ENCODE data around the gene MAP4K2. TPM values are rescaled to one million over a fixed set of nuclear protein-coding genes. Genes with fewer than 3 reads are reported as not detected.

MAP4K2 gene
- total and polyA plus RNA-seq, 9 of the 15 experiments (the other 6 are each of a cell fraction or from before 2014, with no cell fraction given) = 0.13 to 14.5 (median 7.3) TPM

DNA sequence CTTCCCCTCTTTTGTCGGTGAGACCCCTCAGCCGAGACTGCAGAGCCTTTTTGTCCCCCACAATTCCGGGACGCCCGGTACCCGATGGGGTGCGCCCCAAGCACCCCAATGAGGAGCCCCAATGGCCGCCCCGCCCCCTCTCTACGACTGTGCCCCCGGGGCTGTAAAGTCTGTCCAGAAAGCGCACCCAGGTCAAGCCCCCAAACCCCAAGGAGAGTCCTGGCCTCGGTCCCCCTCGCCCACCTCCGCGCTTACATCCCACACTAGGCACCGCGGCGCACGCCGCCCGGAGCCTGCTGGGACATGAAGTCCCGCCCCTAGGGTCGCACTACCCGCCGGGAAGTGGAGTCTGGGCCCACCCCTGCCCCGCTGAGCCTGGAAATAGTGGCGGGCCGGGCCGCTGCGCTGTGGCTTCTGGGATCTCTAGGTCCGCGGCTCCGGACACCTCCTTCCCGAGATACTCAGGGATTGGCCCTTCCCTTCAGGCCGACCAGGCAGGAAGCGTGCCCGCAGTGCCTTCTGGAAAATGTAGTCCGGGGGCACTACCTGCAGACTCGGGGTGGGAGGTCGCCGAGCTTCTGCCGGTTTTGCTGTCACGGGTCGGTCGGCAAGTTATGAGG lies 7.4 kb upstream of the MAP4K2 start, which contains the start of gene MEN1 (continued):
- TF ChIP-seq, protein P1, sequence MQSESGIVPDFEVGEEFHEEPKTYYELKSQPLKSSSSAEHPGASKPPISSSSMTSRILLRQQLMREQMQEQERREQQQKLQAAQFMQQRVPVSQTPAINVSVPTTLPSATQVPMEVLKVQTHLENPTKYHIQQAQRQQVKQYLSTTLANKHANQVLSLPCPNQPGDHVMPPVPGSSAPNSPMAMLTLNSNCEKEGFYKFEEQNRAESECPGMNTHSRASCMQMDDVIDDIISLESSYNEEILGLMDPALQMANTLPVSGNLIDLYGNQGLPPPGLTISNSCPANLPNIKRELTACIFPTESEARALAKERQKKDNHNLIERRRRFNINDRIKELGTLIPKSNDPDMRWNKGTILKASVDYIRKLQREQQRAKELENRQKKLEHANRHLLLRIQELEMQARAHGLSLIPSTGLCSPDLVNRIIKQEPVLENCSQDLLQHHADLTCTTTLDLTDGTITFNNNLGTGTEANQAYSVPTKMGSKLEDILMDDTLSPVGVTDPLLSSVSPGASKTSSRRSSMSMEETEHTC (IDR thresholded peaks at IDR 0.05) = no peak
- TF ChIP-seq CXXC5 (CRISPR knock-in tag; IDR thresholded peaks at IDR 0.05) (peak; percentile 71), SMARCE1 (IDR thresholded peaks at IDR 0.05) (no peak), CREB1 (IDR thresholded peaks at IDR 0.05) (no peak; the same call in none of the 2 replicates), CREB1 (CRISPR knock-in tag; IDR thresholded peaks at IDR 0.05) (peak; percentile 58; the same call in 1 of the 2 replicates), BHLHE40 (IDR thresholded peaks at IDR 0.05; ENCODE audit: low read length) (peak; percentile 69), HNRNPLL (IDR thresholded peaks at IDR 0.05; ENCODE audit: low read depth, low read length, poor library complexity, severe bottlenecking) (peak; percentile 42)
- TF ChIP-seq, protein P2, sequence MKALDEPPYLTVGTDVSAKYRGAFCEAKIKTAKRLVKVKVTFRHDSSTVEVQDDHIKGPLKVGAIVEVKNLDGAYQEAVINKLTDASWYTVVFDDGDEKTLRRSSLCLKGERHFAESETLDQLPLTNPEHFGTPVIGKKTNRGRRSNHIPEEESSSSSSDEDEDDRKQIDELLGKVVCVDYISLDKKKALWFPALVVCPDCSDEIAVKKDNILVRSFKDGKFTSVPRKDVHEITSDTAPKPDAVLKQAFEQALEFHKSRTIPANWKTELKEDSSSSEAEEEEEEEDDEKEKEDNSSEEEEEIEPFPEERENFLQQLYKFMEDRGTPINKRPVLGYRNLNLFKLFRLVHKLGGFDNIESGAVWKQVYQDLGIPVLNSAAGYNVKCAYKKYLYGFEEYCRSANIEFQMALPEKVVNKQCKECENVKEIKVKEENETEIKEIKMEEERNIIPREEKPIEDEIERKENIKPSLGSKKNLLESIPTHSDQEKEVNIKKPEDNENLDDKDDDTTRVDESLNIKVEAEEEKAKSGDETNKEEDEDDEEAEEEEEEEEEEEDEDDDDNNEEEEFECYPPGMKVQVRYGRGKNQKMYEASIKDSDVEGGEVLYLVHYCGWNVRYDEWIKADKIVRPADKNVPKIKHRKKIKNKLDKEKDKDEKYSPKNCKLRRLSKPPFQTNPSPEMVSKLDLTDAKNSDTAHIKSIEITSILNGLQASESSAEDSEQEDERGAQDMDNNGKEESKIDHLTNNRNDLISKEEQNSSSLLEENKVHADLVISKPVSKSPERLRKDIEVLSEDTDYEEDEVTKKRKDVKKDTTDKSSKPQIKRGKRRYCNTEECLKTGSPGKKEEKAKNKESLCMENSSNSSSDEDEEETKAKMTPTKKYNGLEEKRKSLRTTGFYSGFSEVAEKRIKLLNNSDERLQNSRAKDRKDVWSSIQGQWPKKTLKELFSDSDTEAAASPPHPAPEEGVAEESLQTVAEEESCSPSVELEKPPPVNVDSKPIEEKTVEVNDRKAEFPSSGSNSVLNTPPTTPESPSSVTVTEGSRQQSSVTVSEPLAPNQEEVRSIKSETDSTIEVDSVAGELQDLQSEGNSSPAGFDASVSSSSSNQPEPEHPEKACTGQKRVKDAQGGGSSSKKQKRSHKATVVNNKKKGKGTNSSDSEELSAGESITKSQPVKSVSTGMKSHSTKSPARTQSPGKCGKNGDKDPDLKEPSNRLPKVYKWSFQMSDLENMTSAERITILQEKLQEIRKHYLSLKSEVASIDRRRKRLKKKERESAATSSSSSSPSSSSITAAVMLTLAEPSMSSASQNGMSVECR (CRISPR knock-in tag; IDR thresholded peaks at IDR 0.05) = peak; percentile 42
- TF ChIP-seq, protein P3, sequence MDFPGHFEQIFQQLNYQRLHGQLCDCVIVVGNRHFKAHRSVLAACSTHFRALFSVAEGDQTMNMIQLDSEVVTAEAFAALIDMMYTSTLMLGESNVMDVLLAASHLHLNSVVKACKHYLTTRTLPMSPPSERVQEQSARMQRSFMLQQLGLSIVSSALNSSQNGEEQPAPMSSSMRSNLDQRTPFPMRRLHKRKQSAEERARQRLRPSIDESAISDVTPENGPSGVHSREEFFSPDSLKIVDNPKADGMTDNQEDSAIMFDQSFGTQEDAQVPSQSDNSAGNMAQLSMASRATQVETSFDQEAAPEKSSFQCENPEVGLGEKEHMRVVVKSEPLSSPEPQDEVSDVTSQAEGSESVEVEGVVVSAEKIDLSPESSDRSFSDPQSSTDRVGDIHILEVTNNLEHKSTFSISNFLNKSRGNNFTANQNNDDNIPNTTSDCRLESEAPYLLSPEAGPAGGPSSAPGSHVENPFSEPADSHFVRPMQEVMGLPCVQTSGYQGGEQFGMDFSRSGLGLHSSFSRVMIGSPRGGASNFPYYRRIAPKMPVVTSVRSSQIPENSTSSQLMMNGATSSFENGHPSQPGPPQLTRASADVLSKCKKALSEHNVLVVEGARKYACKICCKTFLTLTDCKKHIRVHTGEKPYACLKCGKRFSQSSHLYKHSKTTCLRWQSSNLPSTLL (IDR thresholded peaks at IDR 0.05) = peak; percentile 96
- TF ChIP-seq, protein P4, sequence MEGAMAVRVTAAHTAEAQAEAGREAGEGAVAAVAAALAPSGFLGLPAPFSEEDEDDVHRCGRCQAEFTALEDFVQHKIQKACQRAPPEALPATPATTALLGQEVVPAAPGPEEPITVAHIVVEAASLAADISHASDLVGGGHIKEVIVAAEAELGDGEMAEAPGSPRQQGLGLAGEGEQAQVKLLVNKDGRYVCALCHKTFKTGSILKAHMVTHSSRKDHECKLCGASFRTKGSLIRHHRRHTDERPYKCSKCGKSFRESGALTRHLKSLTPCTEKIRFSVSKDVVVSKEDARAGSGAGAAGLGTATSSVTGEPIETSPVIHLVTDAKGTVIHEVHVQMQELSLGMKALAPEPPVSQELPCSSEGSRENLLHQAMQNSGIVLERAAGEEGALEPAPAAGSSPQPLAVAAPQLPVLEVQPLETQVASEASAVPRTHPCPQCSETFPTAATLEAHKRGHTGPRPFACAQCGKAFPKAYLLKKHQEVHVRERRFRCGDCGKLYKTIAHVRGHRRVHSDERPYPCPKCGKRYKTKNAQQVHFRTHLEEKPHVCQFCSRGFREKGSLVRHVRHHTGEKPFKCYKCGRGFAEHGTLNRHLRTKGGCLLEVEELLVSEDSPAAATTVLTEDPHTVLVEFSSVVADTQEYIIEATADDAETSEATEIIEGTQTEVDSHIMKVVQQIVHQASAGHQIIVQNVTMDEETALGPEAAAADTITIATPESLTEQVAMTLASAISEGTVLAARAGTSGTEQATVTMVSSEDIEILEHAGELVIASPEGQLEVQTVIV (CRISPR knock-in tag; IDR thresholded peaks at IDR 0.05; ENCODE audit: borderline replicate concordance) = no peak
- TF ChIP-seq, protein P5, sequence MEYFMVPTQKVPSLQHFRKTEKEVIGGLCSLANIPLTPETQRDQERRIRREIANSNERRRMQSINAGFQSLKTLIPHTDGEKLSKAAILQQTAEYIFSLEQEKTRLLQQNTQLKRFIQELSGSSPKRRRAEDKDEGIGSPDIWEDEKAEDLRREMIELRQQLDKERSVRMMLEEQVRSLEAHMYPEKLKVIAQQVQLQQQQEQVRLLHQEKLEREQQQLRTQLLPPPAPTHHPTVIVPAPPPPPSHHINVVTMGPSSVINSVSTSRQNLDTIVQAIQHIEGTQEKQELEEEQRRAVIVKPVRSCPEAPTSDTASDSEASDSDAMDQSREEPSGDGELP (CRISPR knock-in tag; IDR thresholded peaks at IDR 0.05; ENCODE audit: borderline replicate concordance) = peak; percentile 84; the same call in 1 of the 2 replicates
- TF ChIP-seq, protein P6, sequence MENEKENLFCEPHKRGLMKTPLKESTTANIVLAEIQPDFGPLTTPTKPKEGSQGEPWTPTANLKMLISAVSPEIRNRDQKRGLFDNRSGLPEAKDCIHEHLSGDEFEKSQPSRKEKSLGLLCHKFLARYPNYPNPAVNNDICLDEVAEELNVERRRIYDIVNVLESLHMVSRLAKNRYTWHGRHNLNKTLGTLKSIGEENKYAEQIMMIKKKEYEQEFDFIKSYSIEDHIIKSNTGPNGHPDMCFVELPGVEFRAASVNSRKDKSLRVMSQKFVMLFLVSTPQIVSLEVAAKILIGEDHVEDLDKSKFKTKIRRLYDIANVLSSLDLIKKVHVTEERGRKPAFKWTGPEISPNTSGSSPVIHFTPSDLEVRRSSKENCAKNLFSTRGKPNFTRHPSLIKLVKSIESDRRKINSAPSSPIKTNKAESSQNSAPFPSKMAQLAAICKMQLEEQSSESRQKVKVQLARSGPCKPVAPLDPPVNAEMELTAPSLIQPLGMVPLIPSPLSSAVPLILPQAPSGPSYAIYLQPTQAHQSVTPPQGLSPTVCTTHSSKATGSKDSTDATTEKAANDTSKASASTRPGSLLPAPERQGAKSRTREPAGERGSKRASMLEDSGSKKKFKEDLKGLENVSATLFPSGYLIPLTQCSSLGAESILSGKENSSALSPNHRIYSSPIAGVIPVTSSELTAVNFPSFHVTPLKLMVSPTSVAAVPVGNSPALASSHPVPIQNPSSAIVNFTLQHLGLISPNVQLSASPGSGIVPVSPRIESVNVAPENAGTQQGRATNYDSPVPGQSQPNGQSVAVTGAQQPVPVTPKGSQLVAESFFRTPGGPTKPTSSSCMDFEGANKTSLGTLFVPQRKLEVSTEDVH (IDR thresholded peaks at IDR 0.05; ENCODE audit: low read depth, partially characterized antibody) = no peak

Measured in K562 (cell line).